ENCODE measurements around the gene DGKZ.

The DGKZ gene

DNA sequence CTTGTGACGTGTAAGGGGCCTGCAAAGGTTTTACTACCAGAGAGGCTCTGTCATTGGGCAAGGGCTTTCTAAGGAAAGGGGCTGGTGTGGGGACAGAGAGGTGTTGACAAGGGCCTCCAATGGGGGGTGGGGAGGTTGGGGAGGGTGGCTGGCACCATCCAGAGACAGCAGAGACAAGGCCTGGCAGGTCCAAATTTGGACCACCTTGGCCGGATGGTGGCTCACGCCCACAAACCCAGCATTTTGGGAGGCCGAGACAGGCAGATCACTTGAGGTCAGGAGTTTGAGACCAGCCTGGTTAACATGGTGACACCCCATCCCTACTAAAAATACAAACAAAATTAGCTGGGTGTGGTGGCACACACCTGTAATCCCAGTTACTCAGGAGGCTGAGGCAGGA lies 46.5 kb downstream of the DGKZ start:
- Histone ChIP-seq H4K20me1 (ENCODE audit: insufficient read depth, low read length) (peaks cover 5% of the 10 kb centered on the region; the same call in 1 of the 2 replicates), H3K27ac (ENCODE audit: low read length) (no peak overlapping the region), H3K36me3 (replicated peaks; ENCODE audit: insufficient read depth, low read length) (no peaks in the 10 kb centered on the region), H3K4me1 (ENCODE audit: low read length) (peaks cover 3% of the 10 kb centered on the region; the same call in 1 of the 2 replicates), H3K4me2 (ENCODE audit: low read depth, low read length) (no peak overlapping the region), H3K9me3 (replicated peaks; ENCODE audit: insufficient read depth, low read length) (no peaks in the 10 kb centered on the region), H3K4me3 (ENCODE audit: low read length) (no peak overlapping the region), H3F3A (ENCODE audit: insufficient read depth, low read length) (no peaks in the 10 kb centered on the region), H3K9ac (ENCODE audit: low read length) (no peak overlapping the region), H3K79me2 (ENCODE audit: low read length) (no peaks in the 10 kb centered on the region), H3K27me3 (replicated peaks; ENCODE audit: insufficient read depth, low read length) (peaks cover 27% of the 10 kb centered on the region), H2AFZ (ENCODE audit: low read length) (no peak overlapping the region), H3K9me2 (replicated peaks; ENCODE audit: insufficient read depth, low read length) (no peaks in the 10 kb centered on the region)
- no peak for TF ChIP-seq EZH2phosphoT487 (IDR thresholded peaks at IDR 0.05; ENCODE audit: low read length)
- TF ChIP-seq, protein P1, sequence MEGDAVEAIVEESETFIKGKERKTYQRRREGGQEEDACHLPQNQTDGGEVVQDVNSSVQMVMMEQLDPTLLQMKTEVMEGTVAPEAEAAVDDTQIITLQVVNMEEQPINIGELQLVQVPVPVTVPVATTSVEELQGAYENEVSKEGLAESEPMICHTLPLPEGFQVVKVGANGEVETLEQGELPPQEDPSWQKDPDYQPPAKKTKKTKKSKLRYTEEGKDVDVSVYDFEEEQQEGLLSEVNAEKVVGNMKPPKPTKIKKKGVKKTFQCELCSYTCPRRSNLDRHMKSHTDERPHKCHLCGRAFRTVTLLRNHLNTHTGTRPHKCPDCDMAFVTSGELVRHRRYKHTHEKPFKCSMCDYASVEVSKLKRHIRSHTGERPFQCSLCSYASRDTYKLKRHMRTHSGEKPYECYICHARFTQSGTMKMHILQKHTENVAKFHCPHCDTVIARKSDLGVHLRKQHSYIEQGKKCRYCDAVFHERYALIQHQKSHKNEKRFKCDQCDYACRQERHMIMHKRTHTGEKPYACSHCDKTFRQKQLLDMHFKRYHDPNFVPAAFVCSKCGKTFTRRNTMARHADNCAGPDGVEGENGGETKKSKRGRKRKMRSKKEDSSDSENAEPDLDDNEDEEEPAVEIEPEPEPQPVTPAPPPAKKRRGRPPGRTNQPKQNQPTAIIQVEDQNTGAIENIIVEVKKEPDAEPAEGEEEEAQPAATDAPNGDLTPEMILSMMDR (IDR thresholded peaks at IDR 0.05; ENCODE audit: low read length) = no peak
- TF ChIP-seq EZH2 (optimal IDR thresholded peaks at IDR 0.05; ENCODE audit: low read depth, low read length) = no peak
- no peak for DNase-seq

DNA sequence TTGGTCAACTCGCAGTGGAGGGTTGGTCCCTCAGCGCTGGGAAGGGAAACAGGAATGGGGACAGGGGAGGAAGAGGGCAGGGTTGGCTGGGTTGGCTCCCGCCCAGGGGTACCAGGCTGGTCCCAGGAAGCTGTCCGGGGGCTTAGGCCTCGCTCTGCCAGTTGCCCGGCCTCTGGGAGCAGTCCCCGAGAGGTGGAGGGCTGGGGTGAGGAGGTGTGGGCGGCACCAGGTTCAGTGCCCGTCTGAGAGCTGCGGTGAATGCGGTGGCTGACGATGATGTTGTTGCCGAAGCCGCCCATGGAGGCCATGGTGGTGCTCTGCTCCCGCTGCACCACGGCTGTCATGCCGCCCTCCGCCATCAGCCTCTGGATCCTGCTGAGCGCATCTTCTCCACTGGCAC lies 50.3 kb downstream of the DGKZ start:
- no peak for DNase-seq
- Histone ChIP-seq H3K9me2 (replicated peaks; ENCODE audit: insufficient read depth, low read length) (no peaks in the 10 kb centered on the region), H3F3A (ENCODE audit: insufficient read depth, low read length) (no peaks in the 10 kb centered on the region), H3K4me2 (ENCODE audit: low read depth, low read length) (no peak overlapping the region), H2AFZ (ENCODE audit: low read length) (no peak overlapping the region), H3K9me3 (replicated peaks; ENCODE audit: insufficient read depth, low read length) (no peaks in the 10 kb centered on the region), H4K20me1 (ENCODE audit: insufficient read depth, low read length) (peaks cover 5% of the 10 kb centered on the region; the same call in 1 of the 2 replicates), H3K27ac (ENCODE audit: low read length) (no peak overlapping the region), H3K9ac (ENCODE audit: low read length) (no peak overlapping the region), H3K36me3 (replicated peaks; ENCODE audit: insufficient read depth, low read length) (no peaks in the 10 kb centered on the region), H3K27me3 (replicated peaks; ENCODE audit: insufficient read depth, low read length) (no peaks in the 10 kb centered on the region), H3K79me2 (ENCODE audit: low read length) (no peaks in the 10 kb centered on the region), H3K4me3 (ENCODE audit: low read length) (no peak overlapping the region), H3K4me1 (ENCODE audit: low read length) (no peaks in the 10 kb centered on the region)
- TF ChIP-seq, protein P1 (IDR thresholded peaks at IDR 0.05; ENCODE audit: low read length) = no peak
- no peak for TF ChIP-seq EZH2 (optimal IDR thresholded peaks at IDR 0.05; ENCODE audit: low read depth, low read length)
- TF ChIP-seq EZH2phosphoT487 (IDR thresholded peaks at IDR 0.05; ENCODE audit: low read length) = no peak

DNA sequence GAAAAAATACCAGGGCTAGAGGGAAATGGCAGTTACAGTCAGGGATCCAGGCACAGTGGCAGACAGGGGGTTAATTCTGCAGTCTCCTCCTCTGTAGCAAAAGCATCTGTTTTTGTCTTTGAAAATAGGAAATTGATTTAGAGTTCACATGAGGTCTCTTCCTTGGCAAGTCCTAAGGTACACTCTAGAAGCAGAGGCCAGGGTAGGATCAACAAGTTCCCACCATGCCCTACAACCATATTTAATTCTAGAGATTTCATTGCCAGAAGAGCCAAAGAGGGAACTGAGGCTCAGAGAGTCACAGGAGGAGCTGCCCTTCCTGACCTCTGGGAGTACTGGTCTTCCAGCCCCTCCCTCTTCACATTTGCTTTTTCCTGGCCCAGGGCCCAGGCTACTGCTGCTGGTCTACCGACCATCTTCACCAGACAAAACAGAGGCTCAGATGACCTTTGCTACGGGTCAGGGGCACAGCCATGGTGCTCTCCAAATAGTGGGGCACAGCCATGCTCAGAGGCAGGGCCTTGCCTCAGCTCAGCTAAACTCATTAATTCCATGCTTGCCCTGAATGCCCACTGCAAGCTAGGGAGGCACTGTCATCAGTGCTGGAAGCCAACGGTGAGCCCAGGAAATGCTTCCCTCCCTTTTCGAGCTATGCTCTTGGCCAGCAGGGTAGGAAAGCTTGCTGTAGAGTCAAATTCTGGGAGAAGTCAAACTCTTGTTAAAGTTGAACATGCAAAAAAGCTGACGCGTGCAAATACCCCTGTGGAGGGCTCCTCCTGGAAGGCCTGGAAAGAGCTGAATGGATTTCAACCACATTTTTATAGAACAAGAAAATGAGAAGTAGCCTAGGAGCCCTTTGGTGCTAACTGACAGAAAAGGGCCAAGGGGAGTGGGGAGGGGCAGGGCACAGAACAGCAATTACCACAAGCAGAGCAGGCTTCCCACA lies 56.0 kb downstream of the DGKZ start:
- Histone ChIP-seq H3K9me2 (replicated peaks; ENCODE audit: insufficient read depth, low read length) (no peaks in the 10 kb centered on the region), H3K9ac (ENCODE audit: low read length) (no peak overlapping the region), H3K4me2 (ENCODE audit: low read depth, low read length) (no peak overlapping the region), H2AFZ (ENCODE audit: low read length) (no peak overlapping the region), H3K36me3 (replicated peaks; ENCODE audit: insufficient read depth, low read length) (0 out of 2 replicates have a peak, but pooled peaks cover 5% of the 10 kb centered on the region), H3K9me3 (replicated peaks; ENCODE audit: insufficient read depth, low read length) (no peaks in the 10 kb centered on the region), H3K27me3 (replicated peaks; ENCODE audit: insufficient read depth, low read length) (no peaks in the 10 kb centered on the region), H3K27ac (ENCODE audit: low read length) (no peak overlapping the region), H3K79me2 (ENCODE audit: low read length) (no peaks in the 10 kb centered on the region), H3K4me3 (ENCODE audit: low read length) (no peak overlapping the region), H4K20me1 (ENCODE audit: insufficient read depth, low read length) (no peaks in the 10 kb centered on the region), H3F3A (ENCODE audit: insufficient read depth, low read length) (no peaks in the 10 kb centered on the region), H3K4me1 (ENCODE audit: low read length) (no peaks in the 10 kb centered on the region)
- TF ChIP-seq EZH2 (optimal IDR thresholded peaks at IDR 0.05; ENCODE audit: low read depth, low read length) (no peak), EZH2phosphoT487 (IDR thresholded peaks at IDR 0.05; ENCODE audit: low read length) (no peak)
- TF ChIP-seq, protein P1 (IDR thresholded peaks at IDR 0.05; ENCODE audit: low read length) = no peak
- no peak for DNase-seq
